ENCODE data around the gene BRD7.

Gene BRD7

GRCh38 chr16:50371036-50371716, 2.4 kb upstream of the BRD7 start:
- Histone ChIP-seq H3K36me3 (ENCODE audit: insufficient read depth, low read length) (peaks cover 7% of the 10 kb centered on the region; the same call in 1 of the 2 replicates), H3K4me3 (no peak overlapping the region), H3K9me3 (ENCODE audit: low read depth, low read length) (no peaks in the 10 kb centered on the region), H3K27ac (no peak overlapping the region), H3K9ac (ENCODE audit: insufficient read length) (no peak overlapping the region)
- no peak for DNase-seq (ENCODE audit: low read depth, low spot score)
- TF ChIP-seq EZH2 (IDR thresholded peaks at IDR 0.05) (no peak), POLR2AphosphoS5 (IDR thresholded peaks at IDR 0.05; ENCODE audit: borderline replicate concordance, low read depth, low read length) (no peak), FOXP2 (optimal IDR thresholded peaks at IDR 0.05; ENCODE audit: control extremely low read depth, extremely low read length, insufficient read depth) (no peak)

- TF ChIP-seq POLR2AphosphoS5 (IDR thresholded peaks at IDR 0.05; ENCODE audit: borderline replicate concordance, low read depth, low read length) (no peak), FOXP2 (optimal IDR thresholded peaks at IDR 0.05; ENCODE audit: control extremely low read depth, extremely low read length, insufficient read depth) (no peak), EZH2 (IDR thresholded peaks at IDR 0.05) (no peak)
- peak overlapping the region; percentile 62 for H3K4me3 ChIP-seq
- peaks cover 21% of the 10 kb centered on the region; the same call in 1 of the 2 replicates for H3K36me3 ChIP-seq (ENCODE audit: insufficient read depth, low read length)
- no peaks in the 10 kb centered on the region for H3K9me3 ChIP-seq (ENCODE audit: low read depth, low read length)
- H3K9ac ChIP-seq (ENCODE audit: insufficient read length) = no peak overlapping the region
- no peak overlapping the region for H3K27ac ChIP-seq
- no peak for DNase-seq (ENCODE audit: low read depth, low spot score)
These were observed 481 bp upstream of the BRD7 start for GRCh38 chr16:50369133-50369804.

- Histone ChIP-seq H3K27ac (no peak overlapping the region), H3K4me3 (peak overlapping the region; percentile 77), H3K9me3 (ENCODE audit: low read depth, low read length) (no peaks in the 10 kb centered on the region), H3K9ac (ENCODE audit: insufficient read length) (peak overlapping the region; percentile 82), H3K36me3 (ENCODE audit: insufficient read depth, low read length) (peaks cover 35% of the 10 kb centered on the region; the same call in 1 of the 2 replicates)
- TF ChIP-seq EZH2 (IDR thresholded peaks at IDR 0.05) = no peak
- TF ChIP-seq FOXP2 (optimal IDR thresholded peaks at IDR 0.05; ENCODE audit: control extremely low read depth, extremely low read length, insufficient read depth) = no peak
- no peak for TF ChIP-seq POLR2AphosphoS5 (IDR thresholded peaks at IDR 0.05; ENCODE audit: borderline replicate concordance, low read depth, low read length)
- DNase-seq (ENCODE audit: low read depth, low spot score) = no peak
These were observed 895 bp downstream of the BRD7 start for GRCh38 chr16:50367777-50368409.

GRCh38 chr16:50365791-50366575, 2.8 kb downstream of the BRD7 start:
- peaks cover 50% of the 10 kb centered on the region; the same call in 1 of the 2 replicates for H3K36me3 ChIP-seq (ENCODE audit: insufficient read depth, low read length)
- no peak overlapping the region for H3K9ac ChIP-seq (ENCODE audit: insufficient read length)
- H3K4me3 ChIP-seq = no peak overlapping the region
- DNase-seq (ENCODE audit: low read depth, low spot score) = no peak
- TF ChIP-seq FOXP2 (optimal IDR thresholded peaks at IDR 0.05; ENCODE audit: control extremely low read depth, extremely low read length, insufficient read depth) (no peak), EZH2 (IDR thresholded peaks at IDR 0.05) (no peak), POLR2AphosphoS5 (IDR thresholded peaks at IDR 0.05; ENCODE audit: borderline replicate concordance, low read depth, low read length) (no peak)
- H3K27ac ChIP-seq = no peak overlapping the region
- no peaks in the 10 kb centered on the region for H3K9me3 ChIP-seq (ENCODE audit: low read depth, low read length)

GRCh38 chr16:50363656-50364055, 5.1 kb downstream of the BRD7 start:
- DNase-seq (ENCODE audit: low read depth, low spot score) = no peak
- TF ChIP-seq FOXP2 (optimal IDR thresholded peaks at IDR 0.05; ENCODE audit: control extremely low read depth, extremely low read length, insufficient read depth) = no peak
- TF ChIP-seq POLR2AphosphoS5 (IDR thresholded peaks at IDR 0.05; ENCODE audit: borderline replicate concordance, low read depth, low read length) = no peak
- no peak for TF ChIP-seq EZH2 (IDR thresholded peaks at IDR 0.05)
- H3K9ac ChIP-seq (ENCODE audit: insufficient read length) = no peak overlapping the region
- H3K27ac ChIP-seq = no peak overlapping the region
- H3K9me3 ChIP-seq (ENCODE audit: low read depth, low read length) = no peaks in the 10 kb centered on the region
- H3K4me3 ChIP-seq = no peak overlapping the region
- peaks cover 61% of the 10 kb centered on the region; the same call in 1 of the 2 replicates for H3K36me3 ChIP-seq (ENCODE audit: insufficient read depth, low read length)

- no peak for DNase-seq (ENCODE audit: low read depth, low spot score)
- no peak overlapping the region for H3K9ac ChIP-seq (ENCODE audit: insufficient read length)
- H3K9me3 ChIP-seq (ENCODE audit: low read depth, low read length) = no peaks in the 10 kb centered on the region
- TF ChIP-seq EZH2 (IDR thresholded peaks at IDR 0.05) = no peak
- TF ChIP-seq FOXP2 (optimal IDR thresholded peaks at IDR 0.05; ENCODE audit: control extremely low read depth, extremely low read length, insufficient read depth) = no peak
- no peak for TF ChIP-seq POLR2AphosphoS5 (IDR thresholded peaks at IDR 0.05; ENCODE audit: borderline replicate concordance, low read depth, low read length)
- peaks cover 56% of the 10 kb centered on the region; the same call in 1 of the 2 replicates for H3K36me3 ChIP-seq (ENCODE audit: insufficient read depth, low read length)
- H3K27ac ChIP-seq = no peak overlapping the region
- H3K4me3 ChIP-seq = no peak overlapping the region
These were observed 8.0 kb downstream of the BRD7 start for GRCh38 chr16:50360779-50361178.

- DNase-seq (ENCODE audit: low read depth, low spot score) = no peak
- no peak overlapping the region for H3K4me3 ChIP-seq
- no peak for TF ChIP-seq FOXP2 (optimal IDR thresholded peaks at IDR 0.05; ENCODE audit: control extremely low read depth, extremely low read length, insufficient read depth)
- TF ChIP-seq EZH2 (IDR thresholded peaks at IDR 0.05) = no peak
- TF ChIP-seq POLR2AphosphoS5 (IDR thresholded peaks at IDR 0.05; ENCODE audit: borderline replicate concordance, low read depth, low read length) = no peak
- peaks cover 51% of the 10 kb centered on the region; the same call in 1 of the 2 replicates for H3K36me3 ChIP-seq (ENCODE audit: insufficient read depth, low read length)
- H3K9me3 ChIP-seq (ENCODE audit: low read depth, low read length) = no peaks in the 10 kb centered on the region
- H3K27ac ChIP-seq = no peak overlapping the region
- no peak overlapping the region for H3K9ac ChIP-seq (ENCODE audit: insufficient read length)
These were observed 8.6 kb downstream of the BRD7 start for GRCh38 chr16:50360033-50360778.
